Glutamatergic neuron (in vitro differentiated cells): Measurements from ENCODE around the gene IGFALS. TPM values are rescaled to one million over a fixed set of nuclear protein-coding genes. Genes with fewer than 3 reads are reported as not detected.

Source experiments
- DNase-seq: peaks from one replicate; pipeline ENCODE4 v3.0.0; 2022
- H3K27ac Mint-ChIP-seq: one replicate; pipeline ENCODE4 v1.8.0; 2020; ENCODE audit warnings: mild to moderate bottlenecking, mixed read lengths, inconsistent platforms; ENCODE audit not compliant: unreplicated experiment
- H3K27me3 Mint-ChIP-seq: one replicate; pipeline ENCODE4 v1.8.0; 2020; ENCODE audit warnings: mild to moderate bottlenecking, moderate library complexity, mixed read lengths, inconsistent platforms; ENCODE audit not compliant: unreplicated experiment
- H3K36me3 Mint-ChIP-seq: one replicate; pipeline ENCODE4 v1.8.0; 2020; ENCODE audit warnings: mild to moderate bottlenecking, mixed read lengths, inconsistent platforms; ENCODE audit not compliant: unreplicated experiment
- H3K4me1 Mint-ChIP-seq: one replicate; pipeline ENCODE4 v1.8.0; 2020; ENCODE audit warnings: mild to moderate bottlenecking, low read depth, mixed read lengths, inconsistent platforms; ENCODE audit not compliant: unreplicated experiment
- H3K4me3 Mint-ChIP-seq: one replicate; pipeline ENCODE4 v1.8.0; 2020; ENCODE audit warnings: mild to moderate bottlenecking, mixed read lengths, inconsistent platforms; ENCODE audit not compliant: unreplicated experiment
- H3K9me3 Mint-ChIP-seq: one replicate; pipeline ENCODE4 v1.8.0; 2020; ENCODE audit warnings: mild to moderate bottlenecking, moderate library complexity, mixed read lengths, inconsistent platforms; ENCODE audit not compliant: unreplicated experiment
- CTCF ChIP-seq: fragments of 200-600 bp; sonication (generic); IDR thresholded peaks from one replicate; pipeline ENCODE4 v1.5.0; 2021; ENCODE audit not compliant: partially characterized antibody, unreplicated experiment
- total RNA-seq: library from RNA; stranded (reverse); fragmentation: NEBNext Ultra II Directional; extraction: Animal tissue kit (Norgen Biotek cat#: 25700); gene quantifications from one replicate; pipeline ENCODE4 v1.2.1, GENCODE V29; 2021; ENCODE audit not compliant: unreplicated experiment

Gene IGFALS
- total RNA-seq, 1 donor from 2014 or later = 0.39 TPM

- H3K27me3 Mint-ChIP-seq = peaks cover 15% of the 10 kb centered on the region
- H3K4me1 Mint-ChIP-seq = peaks cover 11% of the 10 kb centered on the region
- peak within 1 kb of the TSS; percentile 99 for H3K4me3 Mint-ChIP-seq
- H3K9me3 Mint-ChIP-seq = peaks cover 21% of the 10 kb centered on the region
- peak within 1 kb of the TSS; percentile 96 for H3K27ac Mint-ChIP-seq
- TF ChIP-seq CTCF = no peak
- DNase-seq = peak; percentile 55
- H3K36me3 Mint-ChIP-seq = no peaks in the 10 kb centered on the region
Measured at GRCh38 chr16:1772362-1772907, 21.1 kb downstream of the IGFALS start, which contains the start of gene EME2. Gene EME2 (plus strand): TSS chr16:1772810. CDS start chr16:1773228, 418 bp downstream.

- TF ChIP-seq CTCF = no peak
- Mint-ChIP-seq H3K4me1 (peaks cover 11% of the 10 kb centered on the region), H3K27me3 (peaks cover 18% of the 10 kb centered on the region), H3K4me3 (peak overlapping the region; percentile 99), H3K9me3 (peaks cover 21% of the 10 kb centered on the region), H3K27ac (peak overlapping the region; percentile 96), H3K36me3 (no peaks in the 10 kb centered on the region)
- DNase-seq = no peak
Measured at GRCh38 chr16:1771864-1772361, 21.6 kb downstream of the IGFALS start.

- Mint-ChIP-seq H3K27ac (peak within 1 kb of the TSS; percentile 96), H3K4me3 (peak within 1 kb of the TSS; percentile 99), H3K4me1 (peaks cover 7% of the 10 kb centered on the region), H3K9me3 (peaks cover 21% of the 10 kb centered on the region), H3K36me3 (no peaks in the 10 kb centered on the region), H3K27me3 (peaks cover 15% of the 10 kb centered on the region)
- DNase-seq = peak; percentile 88
- no peak for TF ChIP-seq CTCF
Measured at GRCh38 chr16:1771188-1771863, 22.2 kb downstream of the IGFALS start, which contains the start of gene NME3. Gene NME3 (minus strand): TSS chr16:1771543. CDS start chr16:1771534, 9 bp downstream.

GRCh38 chr16:1770328-1771187 lies 22.9 kb downstream of the IGFALS start:
- Mint-ChIP-seq H3K36me3 (no peaks in the 10 kb centered on the region), H3K9me3 (peaks cover 18% of the 10 kb centered on the region), H3K4me3 (peak overlapping the region; percentile 93), H3K27me3 (peaks cover 15% of the 10 kb centered on the region), H3K27ac (peak overlapping the region; percentile 90), H3K4me1 (peaks cover 7% of the 10 kb centered on the region)
- DNase-seq = peak; percentile 72
- no peak for TF ChIP-seq CTCF
